Astrocyte (in vitro differentiated cells and primary cell): ENCODE data around the gene KRT86.

Experiments
- EZH2 ChIP-seq: IDR thresholded peaks from 2 replicates; pipeline ENCODE4 v1.6.1; 2012; ENCODE audit warnings: mild to moderate bottlenecking, low read length, inconsistent platforms; ENCODE audit not compliant: insufficient read depth
- TF ChIP-seq, protein P1 (sequence below): IDR thresholded peaks from 2 replicates; pipeline ENCODE4 v1.5.1; 2011; ENCODE audit warnings: low read depth, mild to moderate bottlenecking, inconsistent platforms, low read length, moderate library complexity; ENCODE audit not compliant: insufficient read depth

DNA sequence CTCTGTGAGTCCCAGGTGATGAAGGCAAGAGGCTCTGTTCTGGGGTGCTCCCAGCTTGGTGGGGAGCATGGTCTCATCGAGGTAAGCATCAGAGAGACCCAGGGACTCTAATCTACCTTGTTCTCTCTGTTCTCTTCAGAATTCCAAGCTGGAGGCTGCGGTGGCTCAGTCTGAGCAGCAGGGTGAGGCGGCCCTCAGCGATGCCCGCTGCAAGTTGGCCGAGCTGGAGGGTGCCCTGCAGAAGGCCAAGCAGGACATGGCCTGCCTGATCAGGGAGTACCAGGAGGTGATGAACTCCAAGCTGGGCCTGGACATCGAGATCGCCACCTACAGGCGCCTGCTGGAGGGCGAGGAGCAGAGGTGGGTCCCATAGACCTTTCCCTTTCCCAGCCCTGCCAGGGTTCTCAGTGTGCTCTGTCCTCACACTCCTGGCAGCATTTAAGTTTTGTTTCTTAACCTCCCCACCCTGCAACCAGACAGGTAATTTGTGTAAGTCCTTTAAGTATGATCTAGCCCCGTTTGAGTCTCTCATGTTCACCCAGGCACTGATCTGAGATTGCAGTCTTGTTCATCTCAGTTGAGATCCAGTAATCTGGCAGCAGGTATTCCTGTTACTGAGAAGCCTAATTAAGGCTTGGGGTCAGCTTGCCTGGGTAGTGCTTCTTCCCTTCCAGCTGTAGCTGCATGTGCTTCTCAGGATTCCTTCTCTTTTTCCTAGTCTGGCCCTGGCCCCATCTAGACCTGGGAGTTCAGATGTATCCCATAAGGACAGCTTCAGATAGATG, 31.7 kb downstream of the KRT86 start:
- TF ChIP-seq EZH2: no peak
- TF ChIP-seq, protein P1, sequence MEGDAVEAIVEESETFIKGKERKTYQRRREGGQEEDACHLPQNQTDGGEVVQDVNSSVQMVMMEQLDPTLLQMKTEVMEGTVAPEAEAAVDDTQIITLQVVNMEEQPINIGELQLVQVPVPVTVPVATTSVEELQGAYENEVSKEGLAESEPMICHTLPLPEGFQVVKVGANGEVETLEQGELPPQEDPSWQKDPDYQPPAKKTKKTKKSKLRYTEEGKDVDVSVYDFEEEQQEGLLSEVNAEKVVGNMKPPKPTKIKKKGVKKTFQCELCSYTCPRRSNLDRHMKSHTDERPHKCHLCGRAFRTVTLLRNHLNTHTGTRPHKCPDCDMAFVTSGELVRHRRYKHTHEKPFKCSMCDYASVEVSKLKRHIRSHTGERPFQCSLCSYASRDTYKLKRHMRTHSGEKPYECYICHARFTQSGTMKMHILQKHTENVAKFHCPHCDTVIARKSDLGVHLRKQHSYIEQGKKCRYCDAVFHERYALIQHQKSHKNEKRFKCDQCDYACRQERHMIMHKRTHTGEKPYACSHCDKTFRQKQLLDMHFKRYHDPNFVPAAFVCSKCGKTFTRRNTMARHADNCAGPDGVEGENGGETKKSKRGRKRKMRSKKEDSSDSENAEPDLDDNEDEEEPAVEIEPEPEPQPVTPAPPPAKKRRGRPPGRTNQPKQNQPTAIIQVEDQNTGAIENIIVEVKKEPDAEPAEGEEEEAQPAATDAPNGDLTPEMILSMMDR: no peak
